Panc1 (cell line): ENCODE results near the gene RASSF10. TPM values are rescaled to one million over a fixed set of nuclear protein-coding genes. Genes with fewer than 3 reads are reported as not detected.

Experiments
- ATAC-seq: fragments of 200-7000 bp; cut with Tn5 transposase; 2 replicates; pipeline ENCODE4 v1.9.1; 2020; ENCODE audit warnings: mild to moderate bottlenecking, moderate library complexity
- BruUV-seq: library from RNA; stranded (reverse); fragments of 400-500 nt; replicated peaks from 2 replicates; lab custom pipeline; 2021; lab: Mats Ljungman, UMichigan
- CTCF ChIA-PET: fragments of 300-600 bp; sonication (Branson Sonifier 250); formaldehyde crosslinking; loops from one replicate; lab custom pipeline; 2022; ENCODE audit warnings: antibody characterized with exemption; lab: Charles Lee
- POLR2A ChIA-PET: fragments of 300-600 bp; sonication (Branson Sonifier 250); formaldehyde crosslinking; loops from one replicate; lab custom pipeline; 2022; ENCODE audit warnings: antibody characterized with exemption; lab: Charles Lee
- DNase-seq: peaks from one replicate; pipeline ENCODE4 v3.0.0-alpha.2; 2010; ENCODE audit warnings: low read depth, low spot score
- H3K27ac ChIP-seq: 2 replicates; pipeline ENCODE4 v1.5.1; 2011; ENCODE audit warnings: mild to moderate bottlenecking, low read length, inconsistent platforms
- H3K27me3 ChIP-seq: fragments of 200-500 bp; sonication (Bioruptor generic); 2 replicates; pipeline ENCODE4 v1.6.0; 2014; ENCODE audit warnings: low read length, inconsistent platforms; ENCODE audit not compliant: control insufficient read depth, insufficient read depth
- H3K36me3 ChIP-seq: fragments of 200-500 bp; sonication (Bioruptor generic); 2 replicates; pipeline ENCODE4 v1.5.1; 2014; ENCODE audit warnings: inconsistent platforms, mild to moderate bottlenecking, low read length, moderate library complexity; ENCODE audit not compliant: control insufficient read depth, insufficient read depth
- H3K4me1 ChIP-seq: 2 replicates; pipeline ENCODE4 v1.5.1; 2011; ENCODE audit warnings: inconsistent platforms, mild to moderate bottlenecking, low read length, moderate library complexity; ENCODE audit not compliant: control insufficient read depth, insufficient read depth
- H3K4me3 ChIP-seq, 2 experiments: 2 replicates each; pipeline ENCODE4 v1.5.1; 2011 to 2012; ENCODE audit warnings: low read depth in 2 of 2, low read length in 2 of 2, mild to moderate bottlenecking in 2 of 2, inconsistent platforms in 1 of 2, moderate library complexity in 1 of 2
- H3K9me3 ChIP-seq: fragments of 200-500 bp; sonication (Bioruptor generic); 2 replicates; pipeline ENCODE4 v1.5.1; 2014; ENCODE audit warnings: low read depth, mild to moderate bottlenecking, inconsistent platforms, low read length, moderate library complexity; ENCODE audit not compliant: control insufficient read depth, insufficient read depth
- CTCF ChIP-seq: fragments of 450-650 bp; IDR thresholded peaks from 2 replicates; pipeline ENCODE4 v1.5.1; 2017; ENCODE audit warnings: mild to moderate bottlenecking
- POLR2AphosphoS5 ChIP-seq: IDR thresholded peaks from 2 replicates; pipeline ENCODE4 v1.6.1; 2012; ENCODE audit warnings: mild to moderate bottlenecking, low read depth, low read length, moderate library complexity
- REST ChIP-seq, 2 experiments: IDR thresholded peaks; 2 replicates each; pipeline ENCODE4 v1.6.1; 2011 to 2012; ENCODE audit warnings: low read depth in 2 of 2, control low read depth in 1 of 2, low read length in 1 of 2, mild to moderate bottlenecking in 1 of 2, moderate library complexity in 1 of 2; ENCODE audit not compliant: insufficient read depth in 1 of 2
- SIN3A ChIP-seq: IDR thresholded peaks from 2 replicates; pipeline ENCODE4 v1.6.1; 2012; ENCODE audit warnings: low read depth, mild to moderate bottlenecking, low read length, moderate library complexity, borderline replicate concordance; ENCODE audit not compliant: insufficient read depth
- TCF7L2 ChIP-seq: IDR thresholded peaks from 2 replicates; pipeline ENCODE4 v1.6.1; 2011; ENCODE audit warnings: mild to moderate bottlenecking, low read depth, low read length, inconsistent platforms
- in situ Hi-C: cut with HindIII; loops from 2 replicates; pipeline ENCODE4 v1.10.0; 2016; ENCODE audit warnings: low sequenced_read_pairs, low pct_unique_long_range_greater_than_20kb
- intact Hi-C: fragments of 100-400 bp; cut with micrococcal nuclease; formaldehyde crosslinking; loops from one replicate; pipeline ENCODE4 v1.10.0; 2022; ENCODE audit not compliant: unreplicated experiment
- total RNA-seq: library from RNA; stranded (reverse); gene quantifications from one replicate; pipeline ENCODE4 v1.2.1, GENCODE V29; 2021; ENCODE audit not compliant: unreplicated experiment

The RASSF10 gene
- total RNA-seq, 1 experiment from 2014 or later, result not detected

- no peak overlapping the region for H3K4me3 ChIP-seq
- H3K27me3 ChIP-seq, result peaks cover 14% of the 10 kb centered on the region
- H3K27ac ChIP-seq, result no peak overlapping the region
- in situ Hi-C loops (no loop called here), intact Hi-C loops (no loop called here)
- H3K36me3 ChIP-seq, result no peaks in the 10 kb centered on the region
- no peaks in the 10 kb centered on the region for H3K4me1 ChIP-seq
- ChIA-PET POLR2A (interaction anchor here (1.0 kb wide), 1 partner anchor 630 kb away, joined by 3 read pairs; no protein-coding TSS in a partner anchor), CTCF (interaction anchor here (0.7 kb wide), 1 partner anchor 16 kb away, joined by 4 read pairs; no protein-coding TSS in a partner anchor)
- H3K9me3 ChIP-seq, result no peaks in the 10 kb centered on the region
- DNase-seq (no peak), ATAC-seq (no peak)
- no peak for TF ChIP-seq CTCF
- no peak for TF ChIP-seq SIN3A
- BruUV-seq, result no TSS peak
These were observed 29.0 kb upstream of the RASSF10 start for GRCh38 chr11:12979928-12980689.

GRCh38 chr11:12981676-12982522 lies 27.2 kb upstream of the RASSF10 start:
- no TSS peak for BruUV-seq
- Histone ChIP-seq H3K36me3 (no peaks in the 10 kb centered on the region), H3K27ac (no peak overlapping the region), H3K27me3 (peaks cover 20% of the 10 kb centered on the region), H3K4me1 (no peaks in the 10 kb centered on the region), H3K4me3 (no peak overlapping the region), H3K9me3 (no peaks in the 10 kb centered on the region)
- TF ChIP-seq TCF7L2, result no peak
- no peak for TF ChIP-seq REST (IDR thresholded peaks at IDR 0.05; ENCODE audit: insufficient read depth in 1 of 2, low read depth in 2 of 2, low read length in 1 of 2)
- no peak for TF ChIP-seq POLR2AphosphoS5
- in situ Hi-C loops (no loop called here), intact Hi-C loops (no loop called here)
- ATAC-seq (no peak), DNase-seq (no peak)
- POLR2A ChIA-PET, result interaction anchor here (0.6 kb wide), 1 partner anchor 483 kb away, joined by 9 read pairs; no protein-coding TSS in a partner anchor
- CTCF ChIA-PET, result interaction anchor here (0.7 to 1.2 kb wide), 2 partner anchors 266 to 693 kb away, joined by 4 read pairs; no protein-coding TSS in a partner anchor
